C4-2B (cell line): ENCODE data around the gene MFNG.

Experiments
- CTCF ChIP-seq: fragments of 450-650 bp; conservative IDR thresholded peaks from 2 replicates; pipeline ENCODE4 v1.5.1; 2017; ENCODE audit warnings: mild to moderate bottlenecking
- ZFX ChIP-seq: fragments of 450-650 bp; IDR thresholded peaks from 2 replicates; pipeline ENCODE4 v1.6.1; 2017

DNA sequence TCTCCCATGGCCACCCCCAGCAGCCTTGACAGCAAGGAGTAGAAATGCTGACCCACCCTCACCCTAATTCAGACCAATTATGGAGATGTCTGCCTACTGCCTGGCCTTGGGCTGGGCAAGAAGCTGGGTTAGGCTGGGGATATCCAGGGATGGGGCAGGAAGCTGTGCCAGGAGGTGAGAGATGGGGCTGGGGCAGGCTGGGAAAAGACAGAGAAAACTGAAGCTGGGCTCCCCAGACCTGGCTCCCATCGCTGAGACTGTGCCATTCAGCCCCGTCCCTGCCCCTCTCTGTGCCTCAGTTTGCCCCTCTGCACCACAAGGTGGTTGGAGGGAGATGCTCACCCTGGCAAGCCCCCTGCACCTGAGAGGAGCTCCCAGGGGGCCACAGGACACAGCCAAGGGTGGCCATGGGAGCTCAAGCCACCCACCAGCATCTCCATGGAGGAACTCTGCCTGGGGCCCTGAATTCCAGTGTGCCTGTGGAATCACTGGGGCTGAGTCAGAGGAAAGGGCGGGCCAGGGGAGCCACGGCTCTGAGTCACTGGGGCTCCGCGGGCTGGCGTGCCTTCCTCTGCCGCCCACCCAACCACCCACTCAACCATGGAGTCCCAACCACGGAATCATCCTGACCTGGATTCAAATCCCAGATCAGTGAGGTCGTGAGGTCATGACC is 39.0 kb upstream of the MFNG start:
- TF ChIP-seq CTCF = no peak
- no peak for TF ChIP-seq ZFX
